ENCODE measurements around the gene ZNF330.

ZNF330 gene

DNA sequence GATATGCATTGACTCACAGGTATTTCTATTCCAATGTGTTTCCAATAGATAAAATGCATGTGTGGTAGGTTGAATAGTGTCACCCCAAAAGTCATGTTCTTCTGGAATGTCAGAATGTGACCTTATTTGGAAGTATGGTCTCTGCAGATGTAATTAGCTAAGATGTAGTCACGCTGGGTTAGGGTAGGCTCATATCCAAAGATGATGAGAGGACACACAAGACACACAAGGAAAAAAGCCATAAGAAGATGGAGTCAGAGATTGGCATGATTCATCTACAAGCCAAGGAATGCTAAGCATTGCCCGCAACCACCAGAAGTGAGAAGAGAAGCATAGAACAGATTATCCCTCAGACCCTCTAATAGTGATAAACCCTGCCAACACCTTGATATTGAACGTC is 17.5 kb downstream of the ZNF330 start:
- no peak for DNase-seq

DNA sequence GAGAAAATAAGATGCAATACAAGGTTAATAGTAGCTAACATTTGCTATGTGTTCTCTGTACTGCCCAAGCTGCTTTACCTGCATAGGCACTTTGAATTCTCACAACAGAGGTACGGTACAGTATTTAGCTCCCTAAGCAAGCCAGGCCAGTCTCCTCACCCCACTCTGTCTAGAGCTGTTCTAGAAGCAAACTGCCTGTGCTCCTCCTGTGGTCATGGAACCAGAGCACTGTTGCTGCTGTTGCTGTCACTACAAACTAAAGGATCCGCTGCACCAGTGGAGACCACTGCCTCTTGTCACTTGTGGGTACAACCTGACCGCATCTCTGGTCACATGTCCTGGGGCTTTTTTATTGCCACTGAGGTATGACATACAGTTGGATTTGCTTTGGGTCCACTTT is 19.6 kb downstream of the ZNF330 start:
- DNase-seq, result no peak

DNA sequence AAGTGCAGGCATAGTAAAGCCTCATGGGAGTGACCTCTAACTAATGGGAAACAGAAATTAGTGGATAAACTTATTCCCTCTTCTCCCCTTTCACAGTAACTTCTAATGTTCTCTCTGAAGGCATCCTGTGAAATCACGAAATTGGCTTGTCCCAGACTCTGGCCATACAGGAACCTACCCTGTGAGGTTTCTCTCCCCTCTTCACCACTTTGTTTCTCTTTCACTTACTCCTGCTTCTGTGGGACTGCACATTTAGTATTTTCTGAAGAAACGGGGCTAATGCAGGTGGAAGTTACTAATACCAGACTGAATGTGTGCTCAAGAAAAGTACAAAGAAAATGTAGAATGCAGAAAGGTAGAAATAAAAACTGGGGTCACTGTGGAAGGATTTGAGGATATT is 20.0 kb downstream of the ZNF330 start:
- no peak for DNase-seq

DNA sequence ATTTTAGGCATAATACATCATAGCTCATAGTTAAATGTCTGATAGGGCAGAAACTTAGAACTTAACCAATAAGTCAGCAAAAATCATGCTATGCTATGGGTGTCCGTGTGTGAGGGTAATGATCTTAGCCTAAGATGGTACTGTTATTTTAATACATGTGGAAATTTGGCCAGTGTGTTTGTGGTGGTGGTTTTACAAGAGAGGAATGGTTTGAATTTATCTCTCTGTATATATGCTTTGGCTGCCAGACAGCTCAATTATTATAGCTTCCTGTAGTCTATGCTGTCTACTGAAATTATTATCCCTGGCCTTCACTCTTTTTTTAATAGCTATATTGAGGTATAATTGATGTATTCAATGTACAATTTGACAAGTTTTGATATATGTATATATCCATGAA is 21.3 kb downstream of the ZNF330 start:
- no peak for DNase-seq

DNA sequence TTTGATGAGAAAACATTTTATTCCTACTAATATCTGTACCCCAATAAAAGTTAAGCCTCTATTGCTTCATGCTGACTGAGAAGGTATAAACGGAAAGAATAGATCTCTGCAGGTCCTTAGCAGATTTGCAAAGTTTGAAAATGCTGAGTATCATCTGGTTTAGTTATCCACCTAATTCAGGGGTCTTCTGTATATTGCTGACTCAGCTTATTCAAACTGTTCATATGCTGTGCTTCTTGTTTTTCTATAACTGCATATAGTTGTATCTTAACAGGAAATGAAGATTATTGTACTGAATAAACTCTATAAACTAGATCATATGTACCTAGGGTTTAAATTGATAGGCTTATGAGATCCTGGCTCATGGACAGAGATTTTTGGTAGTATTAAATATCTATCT is 23.7 kb downstream of the ZNF330 start:
- no peak for DNase-seq

DNA sequence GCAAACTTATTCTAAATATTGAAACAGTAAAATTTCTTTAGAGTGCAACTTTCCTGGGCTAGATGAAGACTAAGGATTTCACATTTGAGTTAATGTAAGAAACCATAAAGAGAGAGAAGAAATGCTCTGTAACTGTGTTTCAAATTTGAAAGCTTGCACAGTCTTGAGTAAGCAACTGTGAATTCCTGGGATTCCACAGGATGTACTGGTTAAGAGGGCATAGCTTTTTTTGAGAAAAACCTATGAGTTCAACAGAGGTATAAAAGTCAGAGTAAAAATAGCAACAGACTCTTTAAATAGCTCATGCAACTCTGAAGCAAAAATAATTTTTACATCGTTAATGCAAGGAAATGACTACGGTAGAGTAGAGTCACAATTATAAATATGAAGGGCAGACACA is 25.5 kb downstream of the ZNF330 start:
- no peak for DNase-seq

DNA sequence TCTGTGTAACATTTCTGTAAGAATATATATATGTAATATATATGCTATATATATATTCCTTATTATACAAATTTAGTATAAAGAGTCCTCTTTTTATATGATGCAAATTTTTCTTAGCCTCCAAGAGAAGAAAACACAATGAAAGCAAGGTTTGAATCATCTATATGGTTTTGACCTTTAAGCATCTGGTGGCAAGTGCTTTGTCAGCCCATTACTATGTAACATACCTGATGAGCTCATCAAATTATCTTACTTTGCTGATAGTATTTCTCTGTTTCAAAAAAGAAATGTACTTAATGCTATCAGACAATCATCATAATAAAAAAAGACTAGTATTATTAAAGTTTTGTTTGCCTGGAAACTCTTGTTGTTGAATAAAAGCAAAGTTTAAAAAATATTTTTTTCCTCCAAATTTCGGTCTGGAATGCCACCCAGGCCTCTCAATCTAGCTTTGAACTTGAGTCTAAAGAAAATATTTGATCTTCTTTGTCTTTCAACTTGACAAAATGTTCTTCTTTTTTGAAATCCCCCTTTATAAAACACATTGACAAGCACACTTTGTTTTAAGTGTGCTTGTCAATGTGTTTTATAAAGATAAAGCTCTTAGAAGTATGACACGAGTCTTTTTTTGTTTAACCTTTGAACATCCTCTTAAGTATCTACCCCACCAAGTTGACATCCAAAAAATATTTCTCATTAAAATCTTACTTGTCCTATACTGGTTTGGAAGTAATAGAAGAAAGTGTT is 26.2 kb downstream of the ZNF330 start:
- no peak for DNase-seq

DNA sequence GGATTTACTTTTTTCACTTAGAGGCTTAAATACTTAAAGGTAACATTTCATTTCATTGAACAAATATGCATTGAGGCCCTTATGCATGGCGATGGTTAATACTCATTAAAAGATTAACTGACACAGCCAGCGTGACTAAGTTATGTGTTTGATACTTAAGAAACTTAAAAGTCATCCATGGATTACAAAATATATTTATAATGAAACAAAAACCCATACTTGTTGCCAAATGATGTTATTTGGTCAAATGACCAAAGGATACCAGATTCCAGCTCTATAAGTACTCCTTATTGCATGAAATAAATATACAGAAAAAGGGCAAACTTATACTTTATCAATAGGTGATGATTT is 26.7 kb downstream of the ZNF330 start:
- DNase-seq, result no peak

DNA sequence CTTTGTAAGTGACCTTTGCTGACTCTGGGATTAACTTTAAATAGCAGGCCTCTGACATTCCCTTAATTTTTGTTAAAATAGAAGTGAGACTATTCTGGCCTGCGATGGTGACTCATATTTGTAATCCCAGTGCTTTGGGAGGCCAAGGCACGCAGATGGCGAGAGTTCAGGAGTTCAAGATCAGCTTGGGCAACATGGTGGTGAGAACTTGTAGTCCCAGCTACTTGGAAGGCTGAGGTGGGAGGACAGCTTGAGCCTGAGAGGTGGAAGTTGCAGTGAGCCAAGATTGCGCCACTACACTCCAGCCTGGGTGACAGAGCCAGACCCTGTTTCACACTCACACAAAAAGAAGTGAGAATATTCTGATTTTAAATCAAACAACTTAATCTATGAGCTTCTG is 27.3 kb downstream of the ZNF330 start:
- DNase-seq, result no peak

DNA sequence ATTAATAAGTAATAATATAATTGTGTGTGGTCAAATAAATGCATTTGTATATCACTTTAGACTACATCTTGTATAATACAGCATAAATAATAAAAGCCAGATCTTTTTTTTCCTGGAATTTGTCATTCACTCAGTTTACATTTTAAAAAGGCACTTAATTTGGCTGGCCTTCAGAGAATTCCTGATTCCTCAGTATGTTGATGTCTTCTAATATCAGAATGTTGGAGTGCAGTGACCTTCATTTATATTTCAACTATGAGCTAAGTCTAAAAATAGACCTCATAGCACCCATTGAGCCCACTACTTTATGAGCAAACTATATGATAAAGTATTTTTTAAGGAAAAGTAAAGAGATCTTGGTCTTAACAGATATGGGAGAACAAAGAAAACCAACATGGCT is 27.8 kb downstream of the ZNF330 start:
- DNase-seq, result no peak

DNA sequence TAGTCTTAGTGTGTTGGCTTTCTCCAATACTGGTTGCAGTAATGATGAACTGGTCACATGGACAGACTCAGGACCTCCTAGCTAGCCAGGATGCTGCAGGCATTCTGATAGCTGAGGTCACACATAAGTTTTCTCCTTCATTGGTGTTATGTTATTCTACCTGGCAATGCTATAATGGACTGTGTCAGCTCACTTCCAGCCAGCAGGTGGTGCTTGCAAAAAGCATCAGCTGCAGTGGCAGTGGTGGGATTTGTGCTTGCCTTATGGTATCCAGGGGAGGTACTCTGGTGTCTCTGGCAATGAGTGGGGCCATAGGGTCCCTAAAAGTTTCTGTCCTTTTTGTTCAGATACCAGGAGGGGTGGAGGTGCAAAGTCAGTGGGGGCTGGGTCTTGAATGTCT is 33.6 kb downstream of the ZNF330 start:
- DNase-seq, result no peak

DNA sequence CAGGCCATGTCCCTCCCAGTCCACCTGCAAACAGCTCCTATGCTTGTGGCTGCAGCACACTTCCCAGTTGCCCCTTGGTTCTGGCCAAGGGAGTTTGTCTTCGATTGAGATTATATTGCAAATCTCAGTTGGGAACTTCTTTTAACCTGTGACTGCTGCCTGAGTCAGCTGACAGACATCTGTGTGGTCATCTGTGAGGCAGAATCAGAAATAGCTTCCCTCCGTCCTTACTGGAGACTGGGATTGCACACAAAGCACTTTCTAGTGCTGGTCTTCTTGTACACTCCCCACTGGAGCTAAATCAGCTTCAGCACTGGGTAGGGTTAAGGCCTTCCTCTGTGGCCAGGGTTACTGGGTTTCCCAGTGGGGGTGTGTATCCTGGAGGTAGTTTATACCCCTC is 34.3 kb downstream of the ZNF330 start:
- no peak for DNase-seq

DNA sequence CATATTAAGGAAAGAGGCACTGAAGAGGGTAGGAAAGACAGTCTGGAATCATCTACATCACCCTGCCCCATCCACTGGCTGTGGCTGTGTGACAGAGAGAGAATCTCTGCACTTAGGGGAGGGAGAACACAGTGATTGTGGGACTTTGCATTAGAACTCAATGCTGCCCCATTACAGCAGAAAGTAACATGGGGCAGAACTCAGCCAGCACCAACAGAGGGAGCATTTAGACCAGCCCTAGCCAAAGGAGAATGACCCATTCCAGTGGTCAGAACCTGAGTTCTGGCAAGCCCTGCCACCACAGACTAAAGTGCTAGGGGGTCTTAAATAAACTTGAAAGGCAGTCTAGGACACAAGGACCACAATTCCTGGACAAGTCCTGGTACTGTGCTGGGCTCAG is 37.9 kb downstream of the ZNF330 start:
- no peak for DNase-seq

DNA sequence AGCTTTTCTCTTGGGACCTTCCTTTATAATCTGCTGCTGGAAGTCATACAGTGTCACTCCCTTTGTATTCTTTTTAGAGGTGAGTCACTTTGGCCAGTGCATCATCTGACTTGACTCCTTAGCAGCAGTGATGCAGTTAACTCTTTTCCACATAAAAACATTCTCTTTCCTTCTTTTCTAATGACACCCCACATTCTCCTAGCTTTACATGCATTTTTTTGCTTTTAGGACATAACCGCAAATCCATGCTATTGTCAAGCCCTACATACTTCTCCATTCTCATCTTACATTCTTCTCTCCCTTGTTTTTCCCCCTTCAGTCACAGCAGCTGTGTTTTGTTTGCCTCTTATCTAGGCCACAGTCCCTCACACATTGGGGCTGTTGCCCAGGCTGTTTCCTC is 55.1 kb downstream of the ZNF330 start:
- DNase-seq, result no peak

DNA sequence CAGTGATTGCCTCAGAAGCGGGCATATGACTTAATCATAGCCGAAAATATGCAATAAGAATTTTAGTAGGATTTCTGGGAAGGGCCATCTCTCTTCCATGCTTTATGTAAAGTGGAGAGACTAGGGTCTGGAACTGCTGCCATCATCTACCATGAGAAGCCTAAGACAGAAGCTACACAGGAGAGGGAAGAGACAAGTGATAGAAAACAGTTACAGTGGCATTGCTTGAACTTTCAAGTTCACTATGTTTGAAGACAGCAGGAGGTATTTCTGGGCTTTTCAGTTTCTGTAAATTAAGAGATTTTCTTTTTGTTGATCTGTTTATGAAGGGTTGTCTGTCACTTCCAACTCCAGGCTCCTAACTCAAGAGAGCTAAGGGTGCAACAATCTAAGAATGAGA is 62.5 kb downstream of the ZNF330 start:
- DNase-seq, result no peak

DNA sequence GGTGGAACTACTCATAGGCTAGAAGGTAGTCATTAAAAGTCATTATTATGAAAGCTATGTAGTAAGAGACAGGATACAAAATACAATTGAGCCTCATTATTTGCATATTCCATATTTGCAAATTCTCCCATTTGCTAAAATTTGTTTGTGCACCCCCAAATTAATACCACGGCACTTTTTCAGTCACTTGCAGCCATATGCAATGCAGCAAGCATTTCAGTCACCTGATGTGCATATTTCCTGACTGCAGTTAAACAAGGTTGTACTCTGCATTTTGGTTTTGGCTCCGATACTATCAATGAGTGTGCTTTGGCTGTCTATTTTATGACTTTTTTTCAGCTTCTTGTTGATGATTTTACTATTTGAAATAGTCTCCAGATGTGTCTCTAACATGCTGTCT is 62.9 kb downstream of the ZNF330 start:
- DNase-seq, result no peak

Data from activated CD4-positive, CD25-positive, alpha-beta regulatory T cell (primary cell).